Neural progenitor cell (in vitro differentiated cells): ENCODE measurements around the gene MAT1A. TPM values are rescaled to one million over a fixed set of nuclear protein-coding genes. Genes with fewer than 3 reads are reported as not detected.
"Not testable (repeated sequence)": the region's sequence is repeated elsewhere in the genome, so short reads cannot be mapped to it uniquely, and the experiment has no call there.

ENCODE experiments used
- DNase-seq: peaks from one replicate; pipeline ENCODE4 v3.0.0-alpha.2; 2016; ENCODE audit warnings: low spot score
- H2AFZ ChIP-seq: fragments of 200-600 bp; sonication (generic); replicated peaks from 2 replicates; pipeline ENCODE4 v1.6.1; 2016; ENCODE audit warnings: antibody characterized with exemption
- H3F3A ChIP-seq: fragments of 200-600 bp; sonication (generic); 2 replicates; pipeline ENCODE4 v1.6.1; 2016; ENCODE audit warnings: antibody characterized with exemption, low read depth
- H3K27ac ChIP-seq: fragments of 200-600 bp; sonication (generic); 2 replicates; pipeline ENCODE4 v1.5.1; 2016; ENCODE audit warnings: mild to moderate bottlenecking
- H3K27me3 ChIP-seq: fragments of 200-600 bp; sonication (generic); 2 replicates; pipeline ENCODE4 v1.6.1; 2016; ENCODE audit warnings: mild to moderate bottlenecking, moderate library complexity
- H3K36me3 ChIP-seq: fragments of 200-600 bp; sonication (generic); 2 replicates; pipeline ENCODE4 v1.5.1; 2016
- H3K4me1 ChIP-seq: fragments of 200-600 bp; sonication (generic); 2 replicates; pipeline ENCODE4 v1.6.1; 2016; ENCODE audit warnings: mixed run types
- H3K4me2 ChIP-seq: fragments of 200-600 bp; sonication (generic); 2 replicates; pipeline ENCODE4 v1.6.1; 2016
- H3K4me3 ChIP-seq: fragments of 200-600 bp; sonication (generic); 2 replicates; pipeline ENCODE4 v1.5.1; 2016
- H3K79me2 ChIP-seq: fragments of 200-600 bp; sonication (generic); 2 replicates; pipeline ENCODE4 v1.6.1; 2016; ENCODE audit warnings: low read depth
- H3K9ac ChIP-seq: fragments of 200-600 bp; sonication (generic); 2 replicates; pipeline ENCODE4 v1.6.1; 2016
- H3K9me3 ChIP-seq: fragments of 200-600 bp; sonication (generic); 2 replicates; pipeline ENCODE4 v1.5.1; 2016; ENCODE audit warnings: low read depth
- H4K20me1 ChIP-seq: fragments of 200-600 bp; sonication (generic); 2 replicates; pipeline ENCODE4 v1.6.1; 2016; ENCODE audit warnings: low read depth
- H3K27ac Mint-ChIP-seq: 3 replicates; pipeline ENCODE4 v1.8.0; 2021; ENCODE audit warnings: mixed read lengths
- H3K27me3 Mint-ChIP-seq: 2 replicates; pipeline ENCODE4 v1.8.0; 2022; ENCODE audit warnings: low read depth, mild to moderate bottlenecking, inconsistent platforms, moderate library complexity, mixed read lengths; ENCODE audit not compliant: insufficient read depth
- H3K36me3 Mint-ChIP-seq: 3 replicates; pipeline ENCODE4 v1.8.0; 2021; ENCODE audit warnings: mixed read lengths
- H3K4me1 Mint-ChIP-seq: 3 replicates; pipeline ENCODE4 v1.8.0; 2021; ENCODE audit warnings: mixed read lengths
- H3K4me3 Mint-ChIP-seq: 3 replicates; pipeline ENCODE4 v1.8.0; 2021; ENCODE audit warnings: mild to moderate bottlenecking, moderate library complexity, mixed read lengths
- H3K9me3 Mint-ChIP-seq: 3 replicates; pipeline ENCODE4 v1.8.0; 2020; ENCODE audit warnings: mixed read lengths
- total RNA-seq: library from RNA; depleted of rRNA; stranded (reverse); fragments of >200 nt; gene quantifications from 2 replicates; pipeline ENCODE4 v1.2.3, GENCODE V29; 2015; ENCODE audit warnings: low replicate concordance

MAT1A gene
- total RNA-seq, 1 donor from 2014 or later = not detected

- H3K79me2 ChIP-seq = not testable (repeated sequence)
Measured at GRCh38 chr10:80244371-80244770, 45.1 kb downstream of the MAT1A start.

GRCh38 chr10:80242341-80242740 lies 47.1 kb downstream of the MAT1A start:
- not testable (repeated sequence) for H3K36me3 ChIP-seq, H3K36me3 Mint-ChIP-seq, H4K20me1 ChIP-seq, H3K9me3 ChIP-seq, H3K9me3 Mint-ChIP-seq, H3K27ac ChIP-seq, H3K27ac Mint-ChIP-seq, H3K4me1 Mint-ChIP-seq, H3K79me2 ChIP-seq, DNase-seq, H3F3A ChIP-seq, H3K9ac ChIP-seq, H2AFZ ChIP-seq, H3K27me3 ChIP-seq, H3K4me2 ChIP-seq, H3K4me3 ChIP-seq, H3K4me1 ChIP-seq, H3K27me3 Mint-ChIP-seq, H3K4me3 Mint-ChIP-seq

More at GRCh38 chr10:80244371-80244770, 45.1 kb downstream of the MAT1A start:
- not testable (repeated sequence) for DNase-seq, H3K4me3 ChIP-seq, H3K27ac ChIP-seq, H3K4me3 Mint-ChIP-seq, H3K9ac ChIP-seq, H2AFZ ChIP-seq, H3F3A ChIP-seq, H4K20me1 ChIP-seq, H3K4me2 ChIP-seq, H3K36me3 Mint-ChIP-seq, H3K9me3 Mint-ChIP-seq, H3K4me1 Mint-ChIP-seq, H3K4me1 ChIP-seq, H3K27ac Mint-ChIP-seq, H3K9me3 ChIP-seq, H3K36me3 ChIP-seq, H3K27me3 Mint-ChIP-seq, H3K27me3 ChIP-seq

GRCh38 chr10:80236457-80236856 lies 53.0 kb downstream of the MAT1A start:
- H3K36me3 ChIP-seq, H3F3A ChIP-seq, H3K27me3 Mint-ChIP-seq, H2AFZ ChIP-seq, H3K9me3 Mint-ChIP-seq, H3K4me1 ChIP-seq, H3K4me3 ChIP-seq, H3K27me3 ChIP-seq, H3K79me2 ChIP-seq, H3K9me3 ChIP-seq, H3K36me3 Mint-ChIP-seq, H3K4me1 Mint-ChIP-seq, H3K27ac ChIP-seq, H4K20me1 ChIP-seq, H3K27ac Mint-ChIP-seq, H3K4me2 ChIP-seq, H3K9ac ChIP-seq, H3K4me3 Mint-ChIP-seq, DNase-seq: not testable (repeated sequence)

- not testable (repeated sequence) for H4K20me1 ChIP-seq, H3K4me1 ChIP-seq, H3K4me2 ChIP-seq, H3K27me3 Mint-ChIP-seq, H3K9me3 ChIP-seq, H3F3A ChIP-seq, H3K9me3 Mint-ChIP-seq, H3K79me2 ChIP-seq, DNase-seq, H3K9ac ChIP-seq, H2AFZ ChIP-seq, H3K36me3 Mint-ChIP-seq, H3K36me3 ChIP-seq, H3K27me3 ChIP-seq, H3K4me3 Mint-ChIP-seq, H3K27ac ChIP-seq, H3K27ac Mint-ChIP-seq, H3K4me3 ChIP-seq, H3K4me1 Mint-ChIP-seq
Measured at GRCh38 chr10:80234331-80235235, 54.9 kb downstream of the MAT1A start.

- not testable (repeated sequence) for H3K4me3 ChIP-seq, H3K27ac Mint-ChIP-seq, H3K9ac ChIP-seq, H3K4me3 Mint-ChIP-seq, H2AFZ ChIP-seq, H3K9me3 ChIP-seq, H3F3A ChIP-seq, H3K9me3 Mint-ChIP-seq, H3K27ac ChIP-seq, H3K79me2 ChIP-seq, H3K4me2 ChIP-seq, H4K20me1 ChIP-seq, H3K4me1 ChIP-seq, H3K36me3 ChIP-seq, H3K27me3 ChIP-seq, H3K36me3 Mint-ChIP-seq, H3K4me1 Mint-ChIP-seq, DNase-seq, H3K27me3 Mint-ChIP-seq
Measured at GRCh38 chr10:80233871-80234270, 55.6 kb downstream of the MAT1A start.

- not testable (repeated sequence) for H3K4me2 ChIP-seq, H3K27ac Mint-ChIP-seq, H2AFZ ChIP-seq, H3K27me3 Mint-ChIP-seq, H3K27me3 ChIP-seq, H3K4me1 Mint-ChIP-seq, H3K4me3 Mint-ChIP-seq, H3K4me3 ChIP-seq, H4K20me1 ChIP-seq, H3K9me3 Mint-ChIP-seq, H3K36me3 Mint-ChIP-seq, H3F3A ChIP-seq, H3K4me1 ChIP-seq, H3K9me3 ChIP-seq, H3K27ac ChIP-seq, H3K9ac ChIP-seq, H3K79me2 ChIP-seq, DNase-seq, H3K36me3 ChIP-seq
Measured at GRCh38 chr10:80226723-80227122, 62.7 kb downstream of the MAT1A start.

- not testable (repeated sequence) for H3K36me3 ChIP-seq, H3K79me2 ChIP-seq, H3K4me3 ChIP-seq, H3K4me1 ChIP-seq, H3K36me3 Mint-ChIP-seq, H4K20me1 ChIP-seq, H3K27me3 Mint-ChIP-seq, H3K4me1 Mint-ChIP-seq, H3K27me3 ChIP-seq, H3K9me3 Mint-ChIP-seq, H3K4me3 Mint-ChIP-seq, DNase-seq, H3K9me3 ChIP-seq, H3K4me2 ChIP-seq, H3K27ac ChIP-seq, H3F3A ChIP-seq, H2AFZ ChIP-seq, H3K27ac Mint-ChIP-seq, H3K9ac ChIP-seq
Measured at GRCh38 chr10:80223031-80223419, 66.4 kb downstream of the MAT1A start.
